ENCODE results near the gene KAT8. TPM values are rescaled to one million over a fixed set of nuclear protein-coding genes. Genes with fewer than 3 reads are reported as not detected.
A peak's percentile ranks its signal among the peaks of the same experiment; 100 is the strongest.

KAT8 gene
- total and polyA plus RNA-seq, 9 of the 15 experiments (the other 6 are each of a cell fraction or from before 2014, with no cell fraction given), result 10.0 to 98.5 (median 76.4) TPM

DNA sequence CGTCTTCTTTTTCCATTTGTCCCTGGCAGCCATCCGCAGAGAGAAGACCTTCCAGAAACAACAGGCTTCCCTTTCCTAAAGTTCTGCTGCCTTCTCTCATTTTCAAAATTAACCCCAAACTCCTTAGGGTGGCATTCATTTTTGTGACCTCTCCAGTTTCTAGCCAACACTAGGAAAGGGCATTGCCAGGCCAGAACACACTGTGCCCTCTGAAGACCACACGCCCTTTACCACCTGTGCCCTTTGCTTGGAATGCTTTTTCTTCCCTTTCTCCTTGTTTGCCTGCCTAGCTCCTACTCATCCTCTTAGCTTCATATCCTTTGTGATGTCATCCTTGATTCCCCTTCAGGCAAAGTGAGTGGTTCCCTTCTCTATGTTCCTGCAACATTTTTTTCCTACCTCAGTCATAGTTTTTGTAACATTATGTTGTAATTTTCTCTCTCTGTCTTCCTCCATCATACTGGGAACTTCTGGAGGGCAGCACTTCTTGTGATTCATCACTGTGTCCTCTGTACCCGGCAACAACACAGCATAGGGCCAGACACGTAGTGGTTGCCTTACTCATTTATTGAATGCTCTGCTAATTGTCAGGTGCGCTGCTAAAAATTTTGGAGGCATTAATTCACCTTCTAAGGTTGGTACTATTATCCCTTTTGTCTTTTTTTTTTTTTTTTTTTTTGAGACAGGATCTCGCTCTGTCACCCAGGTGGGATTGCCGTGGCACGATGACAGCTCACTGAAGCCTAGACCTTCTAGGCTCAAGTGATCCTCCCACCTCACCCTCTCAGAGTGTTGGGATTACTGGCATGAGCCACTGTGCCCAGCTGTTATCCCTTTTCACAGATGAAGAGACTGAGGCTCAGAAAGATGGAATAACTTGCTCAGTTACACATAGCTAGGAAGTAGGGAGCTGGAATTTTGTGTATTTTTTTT is 1.0 kb downstream of the KAT8 start (continued):
- TF ChIP-seq GTF2E2 (tag; IDR thresholded peaks at IDR 0.05), result 0 out of 2 replicates have a peak, but pooled peaks have one; percentile 23
- 0 out of 2 replicates have a peak, but pooled peaks have one; percentile 16 for TF ChIP-seq ERF (CRISPR knock-in tag; IDR thresholded peaks at IDR 0.05)
- TF ChIP-seq, protein P1, sequence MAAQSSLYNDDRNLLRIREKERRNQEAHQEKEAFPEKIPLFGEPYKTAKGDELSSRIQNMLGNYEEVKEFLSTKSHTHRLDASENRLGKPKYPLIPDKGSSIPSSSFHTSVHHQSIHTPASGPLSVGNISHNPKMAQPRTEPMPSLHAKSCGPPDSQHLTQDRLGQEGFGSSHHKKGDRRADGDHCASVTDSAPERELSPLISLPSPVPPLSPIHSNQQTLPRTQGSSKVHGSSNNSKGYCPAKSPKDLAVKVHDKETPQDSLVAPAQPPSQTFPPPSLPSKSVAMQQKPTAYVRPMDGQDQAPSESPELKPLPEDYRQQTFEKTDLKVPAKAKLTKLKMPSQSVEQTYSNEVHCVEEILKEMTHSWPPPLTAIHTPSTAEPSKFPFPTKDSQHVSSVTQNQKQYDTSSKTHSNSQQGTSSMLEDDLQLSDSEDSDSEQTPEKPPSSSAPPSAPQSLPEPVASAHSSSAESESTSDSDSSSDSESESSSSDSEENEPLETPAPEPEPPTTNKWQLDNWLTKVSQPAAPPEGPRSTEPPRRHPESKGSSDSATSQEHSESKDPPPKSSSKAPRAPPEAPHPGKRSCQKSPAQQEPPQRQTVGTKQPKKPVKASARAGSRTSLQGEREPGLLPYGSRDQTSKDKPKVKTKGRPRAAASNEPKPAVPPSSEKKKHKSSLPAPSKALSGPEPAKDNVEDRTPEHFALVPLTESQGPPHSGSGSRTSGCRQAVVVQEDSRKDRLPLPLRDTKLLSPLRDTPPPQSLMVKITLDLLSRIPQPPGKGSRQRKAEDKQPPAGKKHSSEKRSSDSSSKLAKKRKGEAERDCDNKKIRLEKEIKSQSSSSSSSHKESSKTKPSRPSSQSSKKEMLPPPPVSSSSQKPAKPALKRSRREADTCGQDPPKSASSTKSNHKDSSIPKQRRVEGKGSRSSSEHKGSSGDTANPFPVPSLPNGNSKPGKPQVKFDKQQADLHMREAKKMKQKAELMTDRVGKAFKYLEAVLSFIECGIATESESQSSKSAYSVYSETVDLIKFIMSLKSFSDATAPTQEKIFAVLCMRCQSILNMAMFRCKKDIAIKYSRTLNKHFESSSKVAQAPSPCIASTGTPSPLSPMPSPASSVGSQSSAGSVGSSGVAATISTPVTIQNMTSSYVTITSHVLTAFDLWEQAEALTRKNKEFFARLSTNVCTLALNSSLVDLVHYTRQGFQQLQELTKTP (IDR thresholded peaks at IDR 0.05; ENCODE audit: low read depth in 1 of 2, partially characterized antibody in 2 of 2), result peak in 1 of 2 experiments; percentile 43
- 0 out of 2 replicates have a peak, but pooled peaks have one; percentile 18 for TF ChIP-seq ATF6 (CRISPR knock-in tag; IDR thresholded peaks at IDR 0.05)
- TF ChIP-seq HDAC1 (IDR thresholded peaks at IDR 0.05), result 0 out of 4 replicates have a peak, but pooled peaks of 1 of the 2 experiments have one; percentile 5
- no peak for TF ChIP-seq KAT2B (IDR thresholded peaks at IDR 0.05; ENCODE audit: low read depth, low read length)
- no peak for TF ChIP-seq PRMT5 (CRISPR knock-in tag; IDR thresholded peaks at IDR 0.05)
